HepG2 (cell line): ENCODE measurements around the gene RGL3. TPM values are rescaled to one million over a fixed set of nuclear protein-coding genes. Genes with fewer than 3 reads are reported as not detected.
A peak's percentile ranks its signal among the peaks of the same experiment; 100 is the strongest.

Experiments
- CBFB ChIP-seq: sonication (generic); formaldehyde crosslinking; IDR thresholded peaks from 2 replicates; pipeline ENCODE4 v1.4.0; 2020; ENCODE audit warnings: missing genetic modification reagents
- CEBPG ChIP-seq: IDR thresholded peaks from 2 replicates; pipeline ENCODE4 v1.6.1; 2016
- NFATC3 ChIP-seq: sonication (generic); formaldehyde crosslinking; IDR thresholded peaks from 2 replicates; pipeline ENCODE4 v1.5.1; 2020; ENCODE audit warnings: mild to moderate bottlenecking, missing genetic modification reagents
- NFIB ChIP-seq: sonication (generic); formaldehyde crosslinking; IDR thresholded peaks from 2 replicates; pipeline ENCODE4 v1.9.0; 2021; ENCODE audit warnings: missing genetic modification reagents, mild to moderate bottlenecking, borderline replicate concordance
- NR1H2 ChIP-seq: sonication (generic); formaldehyde crosslinking; IDR thresholded peaks from 2 replicates; pipeline ENCODE4 v1.8.1; 2022; ENCODE audit warnings: low read depth, missing genetic modification reagents, borderline replicate concordance
- SMC3 ChIP-seq: IDR thresholded peaks from 2 replicates; pipeline ENCODE4 v1.6.1; 2011; ENCODE audit warnings: low read length, improper control_type of control experiment
- SNAPC2 ChIP-seq: sonication (generic); formaldehyde crosslinking; IDR thresholded peaks from 2 replicates; pipeline ENCODE4 v1.8.1; 2022; ENCODE audit warnings: mild to moderate bottlenecking, missing genetic modification reagents
- SP5 ChIP-seq: IDR thresholded peaks from 2 replicates; pipeline ENCODE4 v1.6.1; 2016; ENCODE audit warnings: low read depth, borderline replicate concordance
- ZNF468 ChIP-seq: sonication (generic); formaldehyde crosslinking; IDR thresholded peaks from 2 replicates; pipeline ENCODE4 v1.8.0; 2022; ENCODE audit warnings: mild to moderate bottlenecking, moderate library complexity, missing genetic modification reagents
- ZNF766 ChIP-seq: sonication (generic); formaldehyde crosslinking; IDR thresholded peaks from 2 replicates; pipeline ENCODE4 v1.5.0; 2020; ENCODE audit warnings: missing genetic modification reagents, borderline replicate concordance
- polyA plus RNA-seq, 8 experiments: library from polyadenylated mRNA; depleted of rRNA in 3 of 8; stranded (reverse) in 7 of 8; unstranded in 1 of 8; fragments of >200 nt; fragmentation: Illumina TruSeq in 4 of 8; extraction: Trizol in 4 of 8; gene quantifications; 2 replicates each; pipeline versions ENCODE4 v1.2.1 to v1.2.3, GENCODE V29; 2011 to 2016; ENCODE audit warnings: low read depth in 4 of 8, missing spikeins in 1 of 8, mixed read lengths in 1 of 8; ENCODE audit not compliant: insufficient read depth in 1 of 8
- total RNA-seq, 5 experiments: library from RNA; depleted of rRNA; stranded (reverse); fragments of >200 nt; fragmentation: Illumina TruSeq; extraction: Trizol; gene quantifications; 2 replicates each; pipeline ENCODE4 v1.2.3, GENCODE V29; 2016; ENCODE audit warnings: low read depth in 1 of 5
- TF ChIP-seq, protein P1 (sequence below): sonication (generic); formaldehyde crosslinking; IDR thresholded peaks from 2 replicates; pipeline ENCODE4 v1.4.0; 2020; ENCODE audit warnings: mild to moderate bottlenecking, missing genetic modification reagents
- TF ChIP-seq, protein P2 (sequence below), 2 experiments: sonication (generic) in 1 of 2; formaldehyde crosslinking in 1 of 2; IDR thresholded peaks; 2 replicates each; pipeline versions ENCODE4 v1.6.1 to v1.9.0; 2014 to 2022; ENCODE audit warnings: antibody characterized with exemption in 1 of 2, borderline replicate concordance in 1 of 2, inconsistent platforms in 1 of 2, low read depth in 1 of 2, missing genetic modification reagents in 1 of 2
- TF ChIP-seq, protein P3 (sequence below): sonication (generic); formaldehyde crosslinking; IDR thresholded peaks from 2 replicates; pipeline ENCODE4 v1.9.0; 2021; ENCODE audit warnings: missing genetic modification reagents, borderline replicate concordance
- TF ChIP-seq, protein P4 (sequence below): sonication (generic); formaldehyde crosslinking; conservative IDR thresholded peaks from 2 replicates; pipeline ENCODE4 v1.8.0; 2022; ENCODE audit warnings: low read depth, missing genetic modification reagents
- TF ChIP-seq, protein P5 (sequence below): sonication (generic); formaldehyde crosslinking; conservative IDR thresholded peaks from 2 replicates; pipeline ENCODE4 v1.8.1; 2023; ENCODE audit warnings: missing genetic modification reagents
- TF ChIP-seq, protein P6 (sequence below): sonication (generic); formaldehyde crosslinking; IDR thresholded peaks from 2 replicates; pipeline ENCODE4 v1.4.0; 2020; ENCODE audit warnings: missing genetic modification reagents

Gene RGL3
- total and polyA plus RNA-seq, 2 of the 13 experiments (the other 11 are each of a cell fraction or from before 2014, with no cell fraction given), result 4.2 to 7.6 TPM

DNA sequence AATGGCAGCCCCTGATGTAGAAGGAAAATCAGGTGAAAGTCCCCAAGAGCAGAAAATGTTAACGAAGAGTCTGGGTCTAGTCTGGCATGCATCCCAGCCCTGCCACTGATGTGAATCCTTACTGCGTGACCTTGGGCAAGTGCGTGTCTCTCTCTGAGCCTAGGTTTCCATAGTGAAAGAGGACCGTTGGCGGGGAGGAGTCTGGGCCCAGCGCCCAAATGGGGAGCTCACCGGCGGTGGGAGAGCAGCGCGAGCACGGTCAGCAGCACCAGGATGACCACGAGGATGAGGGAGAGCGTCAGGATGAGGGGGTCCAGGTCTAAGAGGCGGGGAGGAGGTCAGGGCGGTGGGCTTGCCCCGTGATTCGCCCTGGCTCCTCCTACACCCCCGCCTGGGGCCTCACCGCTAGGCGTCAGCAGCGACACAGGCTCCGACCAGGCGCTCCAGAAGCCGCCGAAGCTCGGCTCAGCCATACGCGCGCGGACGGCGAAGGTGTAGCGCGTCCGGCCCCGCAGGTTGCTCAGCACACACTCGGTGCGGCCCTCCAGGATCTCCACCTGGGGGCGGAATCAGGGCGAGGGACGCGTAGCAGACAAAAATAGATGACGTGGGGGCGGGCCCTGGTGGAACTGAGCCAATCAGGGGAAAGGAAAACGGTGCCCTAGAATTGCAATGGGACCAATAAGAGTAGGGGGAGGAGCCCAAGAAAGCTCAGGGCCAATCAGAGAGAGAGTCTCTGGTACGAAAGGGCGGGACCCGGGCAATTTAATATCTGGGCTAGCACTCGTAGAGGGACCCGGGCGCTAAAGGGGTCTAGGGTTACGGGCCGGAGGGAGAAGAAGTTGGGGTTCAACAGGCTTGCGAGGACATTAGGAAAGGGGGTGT is 38.2 kb downstream of the RGL3 start (continued):
- TF ChIP-seq SNAPC2 (CRISPR knock-in tag) (peak; percentile 82; the same call in 1 of the 2 replicates), ZNF766 (CRISPR knock-in tag) (0 out of 2 replicates have a peak, but pooled peaks have one; percentile 30), CBFB (CRISPR knock-in tag) (no peak), NR1H2 (CRISPR knock-in tag) (no peak), NFIB (no peak), ZNF468 (CRISPR knock-in tag) (no peak), NFATC3 (CRISPR knock-in tag) (no peak), SP5 (CRISPR knock-in tag) (peak; percentile 72; the same call in 1 of the 2 replicates), SMC3 (peak; percentile 27; the same call in 1 of the 2 replicates), CEBPG (CRISPR knock-in tag) (peak; percentile 50)
- TF ChIP-seq, protein P1, sequence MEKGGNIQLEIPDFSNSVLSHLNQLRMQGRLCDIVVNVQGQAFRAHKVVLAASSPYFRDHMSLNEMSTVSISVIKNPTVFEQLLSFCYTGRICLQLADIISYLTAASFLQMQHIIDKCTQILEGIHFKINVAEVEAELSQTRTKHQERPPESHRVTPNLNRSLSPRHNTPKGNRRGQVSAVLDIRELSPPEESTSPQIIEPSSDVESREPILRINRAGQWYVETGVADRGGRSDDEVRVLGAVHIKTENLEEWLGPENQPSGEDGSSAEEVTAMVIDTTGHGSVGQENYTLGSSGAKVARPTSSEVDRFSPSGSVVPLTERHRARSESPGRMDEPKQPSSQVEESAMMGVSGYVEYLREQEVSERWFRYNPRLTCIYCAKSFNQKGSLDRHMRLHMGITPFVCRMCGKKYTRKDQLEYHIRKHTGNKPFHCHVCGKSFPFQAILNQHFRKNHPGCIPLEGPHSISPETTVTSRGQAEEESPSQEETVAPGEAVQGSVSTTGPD (CRISPR knock-in tag), result no peak
- TF ChIP-seq, protein P2, sequence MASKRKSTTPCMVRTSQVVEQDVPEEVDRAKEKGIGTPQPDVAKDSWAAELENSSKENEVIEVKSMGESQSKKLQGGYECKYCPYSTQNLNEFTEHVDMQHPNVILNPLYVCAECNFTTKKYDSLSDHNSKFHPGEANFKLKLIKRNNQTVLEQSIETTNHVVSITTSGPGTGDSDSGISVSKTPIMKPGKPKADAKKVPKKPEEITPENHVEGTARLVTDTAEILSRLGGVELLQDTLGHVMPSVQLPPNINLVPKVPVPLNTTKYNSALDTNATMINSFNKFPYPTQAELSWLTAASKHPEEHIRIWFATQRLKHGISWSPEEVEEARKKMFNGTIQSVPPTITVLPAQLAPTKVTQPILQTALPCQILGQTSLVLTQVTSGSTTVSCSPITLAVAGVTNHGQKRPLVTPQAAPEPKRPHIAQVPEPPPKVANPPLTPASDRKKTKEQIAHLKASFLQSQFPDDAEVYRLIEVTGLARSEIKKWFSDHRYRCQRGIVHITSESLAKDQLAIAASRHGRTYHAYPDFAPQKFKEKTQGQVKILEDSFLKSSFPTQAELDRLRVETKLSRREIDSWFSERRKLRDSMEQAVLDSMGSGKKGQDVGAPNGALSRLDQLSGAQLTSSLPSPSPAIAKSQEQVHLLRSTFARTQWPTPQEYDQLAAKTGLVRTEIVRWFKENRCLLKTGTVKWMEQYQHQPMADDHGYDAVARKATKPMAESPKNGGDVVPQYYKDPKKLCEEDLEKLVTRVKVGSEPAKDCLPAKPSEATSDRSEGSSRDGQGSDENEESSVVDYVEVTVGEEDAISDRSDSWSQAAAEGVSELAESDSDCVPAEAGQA (IDR thresholded peaks at IDR 0.05; ENCODE audit: low read depth), result no peak
- TF ChIP-seq, protein P2 (CRISPR knock-in tag; IDR thresholded peaks at IDR 0.05; ENCODE audit: borderline replicate concordance), result no peak
- TF ChIP-seq, protein P3, sequence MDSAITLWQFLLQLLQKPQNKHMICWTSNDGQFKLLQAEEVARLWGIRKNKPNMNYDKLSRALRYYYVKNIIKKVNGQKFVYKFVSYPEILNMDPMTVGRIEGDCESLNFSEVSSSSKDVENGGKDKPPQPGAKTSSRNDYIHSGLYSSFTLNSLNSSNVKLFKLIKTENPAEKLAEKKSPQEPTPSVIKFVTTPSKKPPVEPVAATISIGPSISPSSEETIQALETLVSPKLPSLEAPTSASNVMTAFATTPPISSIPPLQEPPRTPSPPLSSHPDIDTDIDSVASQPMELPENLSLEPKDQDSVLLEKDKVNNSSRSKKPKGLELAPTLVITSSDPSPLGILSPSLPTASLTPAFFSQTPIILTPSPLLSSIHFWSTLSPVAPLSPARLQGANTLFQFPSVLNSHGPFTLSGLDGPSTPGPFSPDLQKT (CRISPR knock-in tag), result no peak
- TF ChIP-seq, protein P4, sequence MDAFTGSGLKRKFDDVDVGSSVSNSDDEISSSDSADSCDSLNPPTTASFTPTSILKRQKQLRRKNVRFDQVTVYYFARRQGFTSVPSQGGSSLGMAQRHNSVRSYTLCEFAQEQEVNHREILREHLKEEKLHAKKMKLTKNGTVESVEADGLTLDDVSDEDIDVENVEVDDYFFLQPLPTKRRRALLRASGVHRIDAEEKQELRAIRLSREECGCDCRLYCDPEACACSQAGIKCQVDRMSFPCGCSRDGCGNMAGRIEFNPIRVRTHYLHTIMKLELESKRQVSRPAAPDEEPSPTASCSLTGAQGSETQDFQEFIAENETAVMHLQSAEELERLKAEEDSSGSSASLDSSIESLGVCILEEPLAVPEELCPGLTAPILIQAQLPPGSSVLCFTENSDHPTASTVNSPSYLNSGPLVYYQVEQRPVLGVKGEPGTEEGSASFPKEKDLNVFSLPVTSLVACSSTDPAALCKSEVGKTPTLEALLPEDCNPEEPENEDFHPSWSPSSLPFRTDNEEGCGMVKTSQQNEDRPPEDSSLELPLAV (CRISPR knock-in tag), result no peak
- TF ChIP-seq, protein P5, sequence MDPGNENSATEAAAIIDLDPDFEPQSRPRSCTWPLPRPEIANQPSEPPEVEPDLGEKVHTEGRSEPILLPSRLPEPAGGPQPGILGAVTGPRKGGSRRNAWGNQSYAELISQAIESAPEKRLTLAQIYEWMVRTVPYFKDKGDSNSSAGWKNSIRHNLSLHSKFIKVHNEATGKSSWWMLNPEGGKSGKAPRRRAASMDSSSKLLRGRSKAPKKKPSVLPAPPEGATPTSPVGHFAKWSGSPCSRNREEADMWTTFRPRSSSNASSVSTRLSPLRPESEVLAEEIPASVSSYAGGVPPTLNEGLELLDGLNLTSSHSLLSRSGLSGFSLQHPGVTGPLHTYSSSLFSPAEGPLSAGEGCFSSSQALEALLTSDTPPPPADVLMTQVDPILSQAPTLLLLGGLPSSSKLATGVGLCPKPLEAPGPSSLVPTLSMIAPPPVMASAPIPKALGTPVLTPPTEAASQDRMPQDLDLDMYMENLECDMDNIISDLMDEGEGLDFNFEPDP (CRISPR knock-in tag), result no peak
- TF ChIP-seq, protein P6, sequence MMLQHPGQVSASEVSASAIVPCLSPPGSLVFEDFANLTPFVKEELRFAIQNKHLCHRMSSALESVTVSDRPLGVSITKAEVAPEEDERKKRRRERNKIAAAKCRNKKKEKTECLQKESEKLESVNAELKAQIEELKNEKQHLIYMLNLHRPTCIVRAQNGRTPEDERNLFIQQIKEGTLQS (CRISPR knock-in tag), result no peak
